HCT116 (cell line): ENCODE measurements around the gene UBE2E2.

ENCODE experiments used
- ATF3 ChIP-seq: IDR thresholded peaks from 2 replicates; pipeline ENCODE4 v1.6.1; 2012
- EZH2 ChIP-seq: fragments of 200-600 bp; sonication (generic); IDR thresholded peaks from 2 replicates; pipeline ENCODE4 v1.6.1; 2017; ENCODE audit warnings: antibody characterized with exemption, mixed run types
- EZH2phosphoT487 ChIP-seq: fragments of 200-600 bp; IDR thresholded peaks from 2 replicates; pipeline ENCODE4 v1.6.1; 2018; ENCODE audit warnings: antibody characterized with exemption, borderline replicate concordance
- POLR2A ChIP-seq: IDR thresholded peaks from 2 replicates; pipeline ENCODE4 v1.7.0; 2011; ENCODE audit warnings: borderline replicate concordance; ENCODE audit not compliant: insufficient read depth, insufficient read length; ENCODE audit errors: extremely low read depth
- POLR2AphosphoS5 ChIP-seq: IDR thresholded peaks from 2 replicates; pipeline ENCODE4 v1.6.1; 2011; ENCODE audit warnings: mild to moderate bottlenecking, low read depth, low read length, moderate library complexity
- RAD21 ChIP-seq: IDR thresholded peaks from 2 replicates; pipeline ENCODE4 v1.6.1; 2012; ENCODE audit warnings: low read depth, mild to moderate bottlenecking
- REST ChIP-seq: IDR thresholded peaks from 2 replicates; pipeline ENCODE4 v1.6.1; 2012; ENCODE audit warnings: low read depth
- SIN3A ChIP-seq: IDR thresholded peaks from 2 replicates; pipeline ENCODE4 v1.6.1; 2012; ENCODE audit warnings: low read depth
- YY1 ChIP-seq: IDR thresholded peaks from 2 replicates; pipeline ENCODE4 v1.6.1; 2011; ENCODE audit warnings: low read length, low read depth, moderate library complexity, mild to moderate bottlenecking; ENCODE audit not compliant: insufficient replicate concordance; ENCODE audit errors: extremely low read depth
- ZFX ChIP-seq: fragments of 450-650 bp; IDR thresholded peaks from 2 replicates; pipeline ENCODE4 v1.6.1; 2017
- TF ChIP-seq, protein P1 (sequence below), 3 experiments: fragments of 200-600 bp in 1 of 3; sonication (generic) in 1 of 3; IDR thresholded peaks in 2 of 3; conservative IDR thresholded peaks in 1 of 3; 2 replicates each; pipeline ENCODE4 v1.5.1; 2012 to 2017; ENCODE audit warnings: low read depth in 2 of 3, low read length in 2 of 3, antibody characterized with exemption in 1 of 3, borderline replicate concordance in 1 of 3, control low read depth in 1 of 3, mild to moderate bottlenecking in 1 of 3, mixed read lengths in 1 of 3, mixed run types in 1 of 3, moderate library complexity in 1 of 3; ENCODE audit not compliant: insufficient read depth in 1 of 3
- TF ChIP-seq, protein P2 (sequence below): IDR thresholded peaks from 2 replicates; pipeline ENCODE4 v1.6.1; 2012
- TF ChIP-seq, protein P3 (sequence below): IDR thresholded peaks from 2 replicates; pipeline ENCODE4 v1.6.1; 2011; ENCODE audit warnings: mild to moderate bottlenecking, low read length, moderate library complexity; ENCODE audit not compliant: insufficient replicate concordance; ENCODE audit errors: extremely low read depth

GRCh38 chr3:23567917-23568316 is 364.8 kb downstream of the UBE2E2 start:
- TF ChIP-seq SIN3A: no peak
- TF ChIP-seq RAD21: no peak
- no peak for TF ChIP-seq EZH2
- TF ChIP-seq, protein P1, sequence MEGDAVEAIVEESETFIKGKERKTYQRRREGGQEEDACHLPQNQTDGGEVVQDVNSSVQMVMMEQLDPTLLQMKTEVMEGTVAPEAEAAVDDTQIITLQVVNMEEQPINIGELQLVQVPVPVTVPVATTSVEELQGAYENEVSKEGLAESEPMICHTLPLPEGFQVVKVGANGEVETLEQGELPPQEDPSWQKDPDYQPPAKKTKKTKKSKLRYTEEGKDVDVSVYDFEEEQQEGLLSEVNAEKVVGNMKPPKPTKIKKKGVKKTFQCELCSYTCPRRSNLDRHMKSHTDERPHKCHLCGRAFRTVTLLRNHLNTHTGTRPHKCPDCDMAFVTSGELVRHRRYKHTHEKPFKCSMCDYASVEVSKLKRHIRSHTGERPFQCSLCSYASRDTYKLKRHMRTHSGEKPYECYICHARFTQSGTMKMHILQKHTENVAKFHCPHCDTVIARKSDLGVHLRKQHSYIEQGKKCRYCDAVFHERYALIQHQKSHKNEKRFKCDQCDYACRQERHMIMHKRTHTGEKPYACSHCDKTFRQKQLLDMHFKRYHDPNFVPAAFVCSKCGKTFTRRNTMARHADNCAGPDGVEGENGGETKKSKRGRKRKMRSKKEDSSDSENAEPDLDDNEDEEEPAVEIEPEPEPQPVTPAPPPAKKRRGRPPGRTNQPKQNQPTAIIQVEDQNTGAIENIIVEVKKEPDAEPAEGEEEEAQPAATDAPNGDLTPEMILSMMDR (IDR thresholded peaks at IDR 0.05 in 2 of 3, conservative IDR thresholded peaks at IDR 0.05 in 1 of 3; ENCODE audit: borderline replicate concordance in 1 of 3, insufficient read depth in 1 of 3, low read depth in 2 of 3, low read length in 2 of 3): no peak
- no peak for TF ChIP-seq POLR2AphosphoS5
- no peak for TF ChIP-seq YY1
- no peak for TF ChIP-seq POLR2A
- TF ChIP-seq, protein P2, sequence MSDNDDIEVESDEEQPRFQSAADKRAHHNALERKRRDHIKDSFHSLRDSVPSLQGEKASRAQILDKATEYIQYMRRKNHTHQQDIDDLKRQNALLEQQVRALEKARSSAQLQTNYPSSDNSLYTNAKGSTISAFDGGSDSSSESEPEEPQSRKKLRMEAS: peak; percentile 20; the same call in 1 of the 2 replicates
- TF ChIP-seq ATF3: no peak
- TF ChIP-seq, protein P3, sequence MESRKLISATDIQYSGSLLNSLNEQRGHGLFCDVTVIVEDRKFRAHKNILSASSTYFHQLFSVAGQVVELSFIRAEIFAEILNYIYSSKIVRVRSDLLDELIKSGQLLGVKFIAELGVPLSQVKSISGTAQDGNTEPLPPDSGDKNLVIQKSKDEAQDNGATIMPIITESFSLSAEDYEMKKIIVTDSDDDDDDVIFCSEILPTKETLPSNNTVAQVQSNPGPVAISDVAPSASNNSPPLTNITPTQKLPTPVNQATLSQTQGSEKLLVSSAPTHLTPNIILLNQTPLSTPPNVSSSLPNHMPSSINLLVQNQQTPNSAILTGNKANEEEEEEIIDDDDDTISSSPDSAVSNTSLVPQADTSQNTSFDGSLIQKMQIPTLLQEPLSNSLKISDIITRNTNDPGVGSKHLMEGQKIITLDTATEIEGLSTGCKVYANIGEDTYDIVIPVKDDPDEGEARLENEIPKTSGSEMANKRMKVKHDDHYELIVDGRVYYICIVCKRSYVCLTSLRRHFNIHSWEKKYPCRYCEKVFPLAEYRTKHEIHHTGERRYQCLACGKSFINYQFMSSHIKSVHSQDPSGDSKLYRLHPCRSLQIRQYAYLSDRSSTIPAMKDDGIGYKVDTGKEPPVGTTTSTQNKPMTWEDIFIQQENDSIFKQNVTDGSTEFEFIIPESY: no peak
- no peak for TF ChIP-seq REST
- no peak for TF ChIP-seq EZH2phosphoT487
- no peak for TF ChIP-seq ZFX
